HepG2 (cell line): Measurements from ENCODE around the gene KCNAB1. TPM values are rescaled to one million over a fixed set of nuclear protein-coding genes. Genes with fewer than 3 reads are reported as not detected.

Experiments used
- ATAC-seq: fragments of 200-7000 bp; cut with Tn5 transposase; 3 replicates; pipeline ENCODE4 v1.9.1; 2020; ENCODE audit warnings: mild to moderate bottlenecking, moderate library complexity
- BruUV-seq: library from RNA; stranded (reverse); fragments of 400-500 nt; replicated peaks from 2 replicates; lab custom pipeline; 2021; lab: Mats Ljungman, UMichigan
- CTCF ChIA-PET: fragments of 300-600 bp; formaldehyde crosslinking; extraction: SDS; loops from one replicate; lab custom pipeline; 2021; ENCODE audit warnings: low total read pairs, inconsistent platforms, low intra/inter-chr PET ratio; lab: Yijun Ruan, JAX
- POLR2A ChIA-PET: fragments of 350-600 bp; sonication (Branson Sonifier 250); formaldehyde crosslinking; loops from one replicate; lab custom pipeline; 2020; ENCODE audit warnings: antibody characterized with exemption, inconsistent platforms; lab: Yijun Ruan, JAX
- DNase-seq: peaks from one replicate; pipeline ENCODE4 v3.0.0-alpha.2; 2015; ENCODE audit warnings: low spot score
- FAIRE-seq: peaks from 3 replicates; lab custom pipeline; 2011; peaks lifted over from hg19 to GRCh38; lab: Jason Lieb, UNC
- H2AFZ ChIP-seq: one replicate; pipeline ENCODE4 v1.6.1; 2011; ENCODE audit warnings: low read length, inconsistent platforms
- H3K27ac ChIP-seq: fragments of 300-600 bp; 3 replicates; pipeline ENCODE4 v1.8.0; 2011; ENCODE audit warnings: mixed run types, mild to moderate bottlenecking, mixed read lengths, low read length, inconsistent platforms; ENCODE audit not compliant: insufficient read depth; ENCODE audit errors: extremely low read length
- H3K27me3 ChIP-seq, 2 experiments: fragments of 200-600 bp in 1 of 2; 2 replicates in 1 of 2; 3 replicates in 1 of 2; pipeline versions ENCODE4 v1.6.0 to v1.8.0; 2011; ENCODE audit warnings: low read length in 2 of 2, mild to moderate bottlenecking in 2 of 2, moderate library complexity in 2 of 2, inconsistent platforms in 1 of 2; ENCODE audit not compliant: insufficient read depth in 2 of 2, control insufficient read depth in 1 of 2
- H3K36me3 ChIP-seq, 2 experiments: fragments of 200-600 bp in 1 of 2; replicated peaks in 1 of 2; 2 replicates in 1 of 2; 3 replicates in 1 of 2; pipeline versions ENCODE4 v1.5.1 to v1.8.0; 2011; ENCODE audit warnings: low read length in 2 of 2, inconsistent platforms in 1 of 2; ENCODE audit not compliant: insufficient read depth in 2 of 2, control insufficient read depth in 1 of 2
- H3K4me1 ChIP-seq: 2 replicates; pipeline ENCODE4 v1.5.1; 2012; ENCODE audit warnings: low read length, inconsistent platforms; ENCODE audit not compliant: insufficient read depth
- H3K4me2 ChIP-seq: 2 replicates; pipeline ENCODE4 v1.6.0; 2011; ENCODE audit warnings: low read depth, low read length, inconsistent platforms
- H3K4me3 ChIP-seq, 3 experiments: fragments of 200-600 bp in 1 of 3; sonication (generic), shearing (Covaris generic) in 1 of 3; replicated peaks in 1 of 3; 2 replicates each; pipeline ENCODE4 v1.5.1; 2011 to 2016; ENCODE audit warnings: low read length in 3 of 3, inconsistent platforms in 2 of 3, low read depth in 2 of 3, mild to moderate bottlenecking in 2 of 3, control low read depth in 1 of 3, mixed read lengths in 1 of 3; ENCODE audit not compliant: insufficient read depth in 1 of 3
- H3K79me2 ChIP-seq: one replicate; pipeline ENCODE4 v1.6.1; 2011; ENCODE audit warnings: low read length, inconsistent platforms; ENCODE audit not compliant: insufficient read depth
- H3K9ac ChIP-seq: 2 replicates; pipeline ENCODE4 v1.6.0; 2011; ENCODE audit warnings: mild to moderate bottlenecking, low read depth, low read length, inconsistent platforms; ENCODE audit not compliant: insufficient read depth
- H3K9me3 ChIP-seq: 2 replicates; pipeline ENCODE4 v1.5.1; 2012; ENCODE audit warnings: mild to moderate bottlenecking, low read length
- H4K20me1 ChIP-seq: 2 replicates; pipeline ENCODE4 v1.6.0; 2011; ENCODE audit warnings: inconsistent platforms, mild to moderate bottlenecking, low read length, moderate library complexity; ENCODE audit not compliant: insufficient read depth
- CTCF ChIP-seq: sonication (generic); formaldehyde crosslinking; IDR thresholded peaks from 2 replicates; pipeline ENCODE4 v1.5.0; 2020; ENCODE audit warnings: mild to moderate bottlenecking, missing genetic modification reagents, moderate library complexity
- MAFK ChIP-seq, 2 experiments: IDR thresholded peaks in 1 of 2; conservative IDR thresholded peaks in 1 of 2; 2 replicates each; pipeline ENCODE4 v1.6.1; 2011; ENCODE audit warnings: improper control_type of control experiment in 2 of 2, low read length in 2 of 2
- MTF2 ChIP-seq: sonication (generic); formaldehyde crosslinking; IDR thresholded peaks from 2 replicates; pipeline ENCODE4 v1.5.0; 2020; ENCODE audit warnings: missing genetic modification reagents, borderline replicate concordance
- NR2F6 ChIP-seq, 2 experiments: IDR thresholded peaks; 2 replicates each; pipeline ENCODE4 v1.6.1; 2016; ENCODE audit warnings: antibody characterized with exemption in 1 of 2, mild to moderate bottlenecking in 1 of 2
- ZNF644 ChIP-seq: IDR thresholded peaks from 2 replicates; pipeline ENCODE4 v1.6.1; 2016; ENCODE audit warnings: low read depth
- WGBS: methylation state at CpG from one replicate; pipeline ENCODE4 v1.1.6; 2017; ENCODE audit warnings: low lambda C conversion rate; 5-methylcytosine and 5-hydroxymethylcytosine counted together
- in situ Hi-C: cut with HindIII; loops from 2 replicates; pipeline ENCODE4 v1.10.0; 2017; ENCODE audit warnings: low pct_unique_long_range_greater_than_20kb; ENCODE audit not compliant: extremely low pct_ligation_motif_present
- intact Hi-C: fragments of 100-400 bp; cut with micrococcal nuclease; formaldehyde crosslinking; loops from one replicate; pipeline ENCODE4 v1.10.0; 2022; ENCODE audit not compliant: unreplicated experiment
- polyA plus RNA-seq, 8 experiments: library from polyadenylated mRNA; depleted of rRNA in 3 of 8; stranded (reverse) in 7 of 8; unstranded in 1 of 8; fragments of >200 nt; fragmentation: Illumina TruSeq in 4 of 8; extraction: Trizol in 4 of 8; gene quantifications; 2 replicates each; pipeline versions ENCODE4 v1.2.1 to v1.2.3, GENCODE V29; 2011 to 2016; ENCODE audit warnings: low read depth in 4 of 8, missing spikeins in 1 of 8, mixed read lengths in 1 of 8; ENCODE audit not compliant: insufficient read depth in 1 of 8
- total RNA-seq, 5 experiments: library from RNA; depleted of rRNA; stranded (reverse); fragments of >200 nt; fragmentation: Illumina TruSeq; extraction: Trizol; gene quantifications; 2 replicates each; pipeline ENCODE4 v1.2.3, GENCODE V29; 2016; ENCODE audit warnings: low read depth in 1 of 5
- TF ChIP-seq, protein P1 (sequence below): sonication (generic); formaldehyde crosslinking; IDR thresholded peaks from 2 replicates; pipeline ENCODE4 v1.9.0; 2021; ENCODE audit warnings: mild to moderate bottlenecking, missing genetic modification reagents
- TF ChIP-seq, protein P2 (sequence below), 2 experiments: IDR thresholded peaks; 2 replicates each; pipeline ENCODE4 v1.6.1; 2011 to 2012; ENCODE audit warnings: low read length in 2 of 2, borderline replicate concordance in 1 of 2, low read depth in 1 of 2, mild to moderate bottlenecking in 1 of 2, moderate library complexity in 1 of 2

KCNAB1 gene
- total and polyA plus RNA-seq, 2 of the 13 experiments (the other 11 are each of a cell fraction or from before 2014, with no cell fraction given) = not detected

GRCh38 chr3:156539802-156540201 is 419.4 kb downstream of the KCNAB1 start (continued):
- peak in 1 of 2 experiments; percentile 48; a peak in 2 of 4 replicates for TF ChIP-seq MAFK (conservative IDR thresholded peaks at IDR 0.05 in 1 of 2, IDR thresholded peaks at IDR 0.05 in 1 of 2; ENCODE audit: low read length in 2 of 2)
- TF ChIP-seq, all 625 proteins: peak for 2

- FAIRE-seq (no peak), ATAC-seq (peak; percentile 26; the same call in 2 of the 3 replicates), DNase-seq (no peak)
- ChIA-PET CTCF (no interaction called here), POLR2A (interaction anchor here (1.8 kb wide), 1 partner anchor 12 kb away, joined by 7 read pairs; the partner anchor contains the start of gene SSR3)
- in situ Hi-C loops = loop anchor here (10.0 kb wide), 1 partner anchor 592 kb away; no protein-coding TSS in a partner anchor
- intact Hi-C loops = no loop called here
- peaks cover 5% of the 10 kb centered on the region; the same call in 1 of the 2 replicates for H4K20me1 ChIP-seq
- no peak overlapping the region for H3K4me3 ChIP-seq
- H3K27ac ChIP-seq = no peak overlapping the region
- no peak overlapping the region for H3K4me2 ChIP-seq
- H3K9me3 ChIP-seq = no peaks in the 10 kb centered on the region
- peaks cover 11 to 66% of the 10 kb centered on the region in 2 experiments for H3K36me3 ChIP-seq
- BruUV-seq = TSS peak; percentile 6
- no peaks in the 10 kb centered on the region for H3K27me3 ChIP-seq
- peaks cover 24% of the 10 kb centered on the region for H3K79me2 ChIP-seq
- peaks cover 43% of the 10 kb centered on the region for H3K4me1 ChIP-seq
- 90% methylated on average over 5 of the region's 5 CpGs for WGBS
- no peak overlapping the region for H2AFZ ChIP-seq
- no peak overlapping the region for H3K9ac ChIP-seq
- TF ChIP-seq CTCF (CRISPR knock-in tag) (no peak), NR2F6 (IDR thresholded peaks at IDR 0.05) (no peak), NR2F6 (CRISPR knock-in tag; IDR thresholded peaks at IDR 0.05) (peak; percentile 26; the same call in 1 of the 2 replicates), MAFK (conservative IDR thresholded peaks at IDR 0.05 in 1 of 2, IDR thresholded peaks at IDR 0.05 in 1 of 2; ENCODE audit: low read length in 2 of 2) (peak; percentile 89 to 92), MTF2 (CRISPR knock-in tag) (no peak), ZNF644 (CRISPR knock-in tag) (peak; percentile 97)
- TF ChIP-seq, protein P1, sequence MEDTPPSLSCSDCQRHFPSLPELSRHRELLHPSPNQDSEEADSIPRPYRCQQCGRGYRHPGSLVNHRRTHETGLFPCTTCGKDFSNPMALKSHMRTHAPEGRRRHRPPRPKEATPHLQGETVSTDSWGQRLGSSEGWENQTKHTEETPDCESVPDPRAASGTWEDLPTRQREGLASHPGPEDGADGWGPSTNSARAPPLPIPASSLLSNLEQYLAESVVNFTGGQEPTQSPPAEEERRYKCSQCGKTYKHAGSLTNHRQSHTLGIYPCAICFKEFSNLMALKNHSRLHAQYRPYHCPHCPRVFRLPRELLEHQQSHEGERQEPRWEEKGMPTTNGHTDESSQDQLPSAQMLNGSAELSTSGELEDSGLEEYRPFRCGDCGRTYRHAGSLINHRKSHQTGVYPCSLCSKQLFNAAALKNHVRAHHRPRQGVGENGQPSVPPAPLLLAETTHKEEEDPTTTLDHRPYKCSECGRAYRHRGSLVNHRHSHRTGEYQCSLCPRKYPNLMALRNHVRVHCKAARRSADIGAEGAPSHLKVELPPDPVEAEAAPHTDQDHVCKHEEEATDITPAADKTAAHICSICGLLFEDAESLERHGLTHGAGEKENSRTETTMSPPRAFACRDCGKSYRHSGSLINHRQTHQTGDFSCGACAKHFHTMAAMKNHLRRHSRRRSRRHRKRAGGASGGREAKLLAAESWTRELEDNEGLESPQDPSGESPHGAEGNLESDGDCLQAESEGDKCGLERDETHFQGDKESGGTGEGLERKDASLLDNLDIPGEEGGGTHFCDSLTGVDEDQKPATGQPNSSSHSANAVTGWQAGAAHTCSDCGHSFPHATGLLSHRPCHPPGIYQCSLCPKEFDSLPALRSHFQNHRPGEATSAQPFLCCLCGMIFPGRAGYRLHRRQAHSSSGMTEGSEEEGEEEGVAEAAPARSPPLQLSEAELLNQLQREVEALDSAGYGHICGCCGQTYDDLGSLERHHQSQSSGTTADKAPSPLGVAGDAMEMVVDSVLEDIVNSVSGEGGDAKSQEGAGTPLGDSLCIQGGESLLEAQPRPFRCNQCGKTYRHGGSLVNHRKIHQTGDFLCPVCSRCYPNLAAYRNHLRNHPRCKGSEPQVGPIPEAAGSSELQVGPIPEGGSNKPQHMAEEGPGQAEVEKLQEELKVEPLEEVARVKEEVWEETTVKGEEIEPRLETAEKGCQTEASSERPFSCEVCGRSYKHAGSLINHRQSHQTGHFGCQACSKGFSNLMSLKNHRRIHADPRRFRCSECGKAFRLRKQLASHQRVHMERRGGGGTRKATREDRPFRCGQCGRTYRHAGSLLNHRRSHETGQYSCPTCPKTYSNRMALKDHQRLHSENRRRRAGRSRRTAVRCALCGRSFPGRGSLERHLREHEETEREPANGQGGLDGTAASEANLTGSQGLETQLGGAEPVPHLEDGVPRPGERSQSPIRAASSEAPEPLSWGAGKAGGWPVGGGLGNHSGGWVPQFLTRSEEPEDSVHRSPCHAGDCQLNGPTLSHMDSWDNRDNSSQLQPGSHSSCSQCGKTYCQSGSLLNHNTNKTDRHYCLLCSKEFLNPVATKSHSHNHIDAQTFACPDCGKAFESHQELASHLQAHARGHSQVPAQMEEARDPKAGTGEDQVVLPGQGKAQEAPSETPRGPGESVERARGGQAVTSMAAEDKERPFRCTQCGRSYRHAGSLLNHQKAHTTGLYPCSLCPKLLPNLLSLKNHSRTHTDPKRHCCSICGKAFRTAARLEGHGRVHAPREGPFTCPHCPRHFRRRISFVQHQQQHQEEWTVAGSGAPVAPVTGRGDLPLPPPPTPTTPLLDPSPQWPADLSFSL = no peak
- TF ChIP-seq, protein P2, sequence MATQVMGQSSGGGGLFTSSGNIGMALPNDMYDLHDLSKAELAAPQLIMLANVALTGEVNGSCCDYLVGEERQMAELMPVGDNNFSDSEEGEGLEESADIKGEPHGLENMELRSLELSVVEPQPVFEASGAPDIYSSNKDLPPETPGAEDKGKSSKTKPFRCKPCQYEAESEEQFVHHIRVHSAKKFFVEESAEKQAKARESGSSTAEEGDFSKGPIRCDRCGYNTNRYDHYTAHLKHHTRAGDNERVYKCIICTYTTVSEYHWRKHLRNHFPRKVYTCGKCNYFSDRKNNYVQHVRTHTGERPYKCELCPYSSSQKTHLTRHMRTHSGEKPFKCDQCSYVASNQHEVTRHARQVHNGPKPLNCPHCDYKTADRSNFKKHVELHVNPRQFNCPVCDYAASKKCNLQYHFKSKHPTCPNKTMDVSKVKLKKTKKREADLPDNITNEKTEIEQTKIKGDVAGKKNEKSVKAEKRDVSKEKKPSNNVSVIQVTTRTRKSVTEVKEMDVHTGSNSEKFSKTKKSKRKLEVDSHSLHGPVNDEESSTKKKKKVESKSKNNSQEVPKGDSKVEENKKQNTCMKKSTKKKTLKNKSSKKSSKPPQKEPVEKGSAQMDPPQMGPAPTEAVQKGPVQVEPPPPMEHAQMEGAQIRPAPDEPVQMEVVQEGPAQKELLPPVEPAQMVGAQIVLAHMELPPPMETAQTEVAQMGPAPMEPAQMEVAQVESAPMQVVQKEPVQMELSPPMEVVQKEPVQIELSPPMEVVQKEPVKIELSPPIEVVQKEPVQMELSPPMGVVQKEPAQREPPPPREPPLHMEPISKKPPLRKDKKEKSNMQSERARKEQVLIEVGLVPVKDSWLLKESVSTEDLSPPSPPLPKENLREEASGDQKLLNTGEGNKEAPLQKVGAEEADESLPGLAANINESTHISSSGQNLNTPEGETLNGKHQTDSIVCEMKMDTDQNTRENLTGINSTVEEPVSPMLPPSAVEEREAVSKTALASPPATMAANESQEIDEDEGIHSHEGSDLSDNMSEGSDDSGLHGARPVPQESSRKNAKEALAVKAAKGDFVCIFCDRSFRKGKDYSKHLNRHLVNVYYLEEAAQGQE (IDR thresholded peaks at IDR 0.05; ENCODE audit: borderline replicate concordance in 1 of 2, low read depth in 1 of 2, low read length in 2 of 2) = no peak
Observed at GRCh38 chr3:156542101-156543042, 422.0 kb downstream of the KCNAB1 start.
